ENCODE results near the gene DLG2.
"Not testable (repeated sequence)": the region's sequence is repeated elsewhere in the genome, so short reads cannot be mapped to it uniquely, and the experiment has no call there.

DLG2 gene

DNA sequence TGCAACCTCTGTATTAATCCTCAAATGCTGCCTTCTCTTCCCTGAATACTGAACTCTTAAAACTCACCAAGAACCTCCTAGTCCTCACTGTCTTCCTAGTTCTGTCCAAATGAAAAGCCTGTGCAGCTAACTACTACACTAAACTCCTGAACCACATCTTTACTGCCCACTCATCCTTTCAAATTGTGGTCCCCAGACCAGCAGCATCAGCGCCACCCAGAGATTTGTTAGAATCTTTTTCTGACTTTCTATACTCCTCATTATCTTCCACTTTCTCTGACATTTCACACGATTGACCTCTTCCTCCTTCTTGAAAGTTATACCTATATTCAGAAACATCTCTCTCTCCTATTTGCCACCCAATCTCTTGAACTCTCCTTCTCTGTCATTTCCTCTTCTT lies 461.3 kb downstream of the DLG2 start:
- DNase-seq (ENCODE audit: extremely low spot score, insufficient read length, low read depth) (no peak), FAIRE-seq (no peak)

DNA sequence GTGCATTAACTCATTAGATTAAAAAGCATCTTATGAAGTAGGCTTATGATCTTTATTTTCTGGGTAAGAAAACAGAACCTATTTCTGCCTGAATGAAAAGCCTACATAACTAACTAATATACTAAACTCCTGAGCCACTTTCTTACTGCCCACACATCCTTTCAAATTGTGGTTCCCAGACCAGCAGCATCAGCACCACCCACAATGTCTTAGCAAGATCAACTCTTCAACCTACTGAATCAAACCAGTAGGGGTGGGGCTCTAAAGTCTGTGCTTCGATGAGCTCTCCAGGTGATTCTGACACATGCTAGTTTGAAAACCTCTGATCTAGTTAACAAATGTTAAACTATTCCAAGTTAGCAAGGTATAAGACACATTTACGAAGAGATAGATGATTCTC lies 462.4 kb downstream of the DLG2 start:
- DNase-seq (ENCODE audit: extremely low spot score, insufficient read length, low read depth): no peak
- FAIRE-seq: no peak

DNA sequence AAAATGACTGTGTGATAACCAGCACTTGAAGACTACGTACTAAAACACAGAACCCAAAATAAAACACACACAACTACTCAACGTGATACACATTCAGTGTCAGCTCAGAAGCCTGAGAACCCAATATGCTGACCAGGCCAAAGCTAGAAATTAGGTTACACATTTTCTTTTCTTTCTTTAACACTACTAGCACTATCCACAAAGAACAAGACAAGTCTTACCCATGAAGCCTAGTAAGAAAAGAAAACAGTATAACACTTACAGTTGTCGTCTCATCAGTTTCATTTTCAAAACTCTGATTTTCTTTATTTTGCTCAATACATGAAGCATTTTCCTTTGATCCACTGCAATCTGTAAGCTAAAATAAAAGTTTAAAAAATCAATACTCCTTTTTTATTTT lies 472.9 kb downstream of the DLG2 start:
- no peak for DNase-seq (ENCODE audit: extremely low spot score, insufficient read length, low read depth)
- FAIRE-seq: no peak

DNA sequence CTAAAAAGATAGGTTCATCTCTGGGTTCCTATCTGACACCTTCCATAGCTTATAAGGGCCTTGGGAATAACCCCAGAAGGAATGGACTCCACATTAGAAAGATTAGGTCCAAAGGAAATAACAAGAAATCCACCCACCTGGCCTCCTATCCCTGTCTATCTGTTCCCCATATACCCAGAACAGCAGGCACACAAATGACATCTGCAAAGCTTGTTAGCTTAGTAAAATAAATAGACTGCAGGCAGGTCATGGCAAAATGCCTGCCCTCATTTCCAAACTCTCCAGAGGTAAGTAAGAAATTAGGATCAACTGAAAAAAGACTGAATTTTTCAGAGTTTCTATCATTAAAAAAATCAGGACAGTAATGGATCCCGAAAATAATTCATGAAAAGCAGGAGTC lies 489.5 kb downstream of the DLG2 start:
- FAIRE-seq (no peak), DNase-seq (ENCODE audit: extremely low spot score, insufficient read length, low read depth) (no peak)

DNA sequence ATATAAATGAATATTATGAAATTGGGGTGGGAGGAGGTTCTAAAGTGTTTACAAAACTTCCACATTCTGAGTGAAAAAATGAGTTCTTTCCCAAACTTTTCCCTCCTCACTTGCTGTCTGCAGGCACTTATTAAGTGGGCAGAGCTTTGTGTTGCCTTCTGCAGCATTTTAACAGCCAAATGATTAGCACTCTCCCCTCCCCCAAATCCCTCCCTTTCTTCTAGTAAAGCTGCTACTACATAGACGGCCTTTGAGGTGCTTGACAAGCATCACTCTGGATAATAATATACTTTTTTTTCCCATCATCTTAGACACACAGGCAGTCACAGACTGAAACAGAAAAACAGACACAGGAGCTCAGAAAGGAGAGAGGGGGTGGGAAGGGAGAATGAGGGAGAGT lies 493.5 kb downstream of the DLG2 start:
- DNase-seq (ENCODE audit: extremely low spot score, insufficient read length, low read depth): no peak
- no peak for FAIRE-seq

DNA sequence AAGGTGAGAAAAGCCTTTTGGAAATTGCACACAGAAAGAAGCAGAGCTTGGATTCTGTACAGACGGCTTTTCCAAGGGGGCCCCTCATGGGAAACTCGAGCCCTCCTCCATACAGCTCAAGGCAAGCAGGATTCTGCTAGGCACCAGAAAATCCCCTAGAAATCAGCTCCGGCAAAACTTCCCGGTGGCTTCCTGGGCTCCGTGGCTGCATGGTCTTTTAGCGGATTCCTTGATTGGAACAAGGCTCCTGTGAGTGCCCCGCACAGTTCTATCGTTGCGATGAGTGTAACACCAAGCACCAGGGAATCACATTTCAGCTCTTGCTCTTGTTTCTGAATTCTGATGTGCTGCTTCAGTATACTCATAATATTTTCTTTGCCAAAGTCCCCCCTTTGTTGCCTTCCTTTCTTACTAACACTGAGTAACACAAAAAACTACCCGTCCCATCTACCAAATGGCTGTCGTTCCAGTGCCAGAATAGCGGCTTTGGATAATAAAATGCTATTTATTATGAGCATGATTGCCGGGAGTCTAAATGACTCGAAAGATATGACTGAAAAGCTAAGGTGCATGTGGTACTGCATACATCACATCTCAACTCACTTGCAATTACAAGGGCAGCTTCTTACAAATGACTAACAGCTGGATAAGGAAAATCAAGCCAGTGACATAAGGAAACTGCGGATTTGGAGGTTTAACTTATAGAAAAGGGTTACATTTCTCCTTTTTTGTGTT lies 494.1 kb downstream of the DLG2 start:
- no peak for FAIRE-seq

DNA sequence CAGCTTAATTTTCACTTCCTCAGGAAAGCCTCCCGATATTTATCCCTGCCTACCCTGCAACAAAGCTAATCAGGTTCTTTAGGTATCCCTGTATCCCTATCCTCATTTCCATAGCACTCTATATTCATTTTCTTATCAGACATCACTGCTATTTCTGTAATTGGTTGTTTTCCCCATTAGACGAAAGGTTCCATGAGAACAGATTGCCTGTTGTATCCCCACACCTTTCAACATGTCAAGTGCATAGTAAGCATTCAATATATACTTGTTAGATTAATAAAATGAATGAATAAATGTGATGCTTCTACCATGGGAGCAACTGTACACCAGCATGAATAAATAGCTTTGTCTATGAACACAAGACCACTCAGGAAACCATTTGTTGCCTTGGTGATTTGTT lies 499.8 kb downstream of the DLG2 start:
- FAIRE-seq (no peak), DNase-seq (ENCODE audit: extremely low spot score, insufficient read length, low read depth) (no peak)

More for the DNA sequence above, 494.1 kb downstream of the DLG2 start:
- DNase-seq (ENCODE audit: extremely low spot score, insufficient read length, low read depth): no peak

DNA sequence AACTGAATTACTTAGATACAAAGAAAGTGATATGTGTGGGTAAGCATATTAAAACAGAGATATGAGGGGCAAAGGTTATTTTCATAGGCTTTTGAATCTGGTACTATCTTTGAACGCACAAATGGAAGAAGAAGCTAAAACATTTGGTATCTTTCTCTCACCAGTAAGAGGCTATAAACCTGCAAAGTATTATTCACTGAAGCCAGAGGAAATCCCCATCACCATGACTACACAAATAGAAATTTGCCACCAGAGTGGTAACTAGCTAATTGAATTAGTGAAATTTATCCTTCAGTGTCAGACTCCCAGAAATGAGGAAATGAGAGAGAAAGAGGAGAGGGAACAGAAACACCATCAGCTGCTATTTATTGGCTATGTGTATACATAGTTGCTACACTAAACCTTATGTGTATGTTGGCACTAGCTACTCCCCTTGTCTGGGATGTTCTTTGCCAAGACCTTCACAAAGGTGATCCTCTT lies 503.4 kb downstream of the DLG2 start:
- no peak for DNase-seq (ENCODE audit: extremely low spot score, insufficient read length, low read depth)
- peak; percentile 9 for FAIRE-seq

DNA sequence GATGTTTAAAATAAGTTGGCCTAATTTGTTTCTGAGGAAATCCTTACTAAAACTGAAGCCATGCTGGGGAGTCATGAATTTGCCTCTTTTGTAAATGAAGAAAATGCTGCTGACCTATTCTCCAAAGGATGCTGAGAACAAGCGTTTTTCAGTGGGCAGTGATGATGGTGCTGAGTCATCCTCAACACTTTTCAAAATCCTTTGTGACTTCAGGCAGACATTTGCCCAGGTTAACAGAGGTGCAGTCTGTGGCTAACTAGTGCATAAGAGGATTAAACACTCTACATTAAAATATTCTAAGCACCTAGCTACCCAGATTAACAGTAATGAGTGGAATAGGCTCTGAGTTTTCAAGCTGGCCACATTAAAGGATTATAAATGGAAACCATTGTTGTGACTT lies 509.0 kb downstream of the DLG2 start:
- FAIRE-seq (no peak), DNase-seq (ENCODE audit: extremely low spot score, insufficient read length, low read depth) (no peak)

DNA sequence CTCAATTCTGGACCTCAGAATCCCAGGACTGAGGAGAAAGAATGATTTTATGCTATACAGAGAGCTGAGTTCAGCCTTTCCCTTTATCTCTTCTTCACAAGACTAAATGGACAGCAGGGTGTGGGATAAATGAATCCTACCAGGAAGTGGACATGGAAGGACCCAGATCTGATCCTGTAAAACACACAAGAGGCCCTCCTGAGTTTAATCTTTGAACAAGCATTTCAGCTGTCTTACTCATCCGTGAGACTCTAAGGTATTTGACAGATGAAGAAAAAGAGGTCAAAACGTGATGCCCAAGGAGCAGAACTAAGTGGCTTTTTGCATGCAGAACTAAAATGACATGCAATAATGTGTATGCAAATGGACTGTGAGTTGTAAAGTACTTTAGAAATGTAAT lies 511.3 kb downstream of the DLG2 start:
- DNase-seq (ENCODE audit: extremely low spot score, insufficient read length, low read depth) (no peak), FAIRE-seq (no peak)

DNA sequence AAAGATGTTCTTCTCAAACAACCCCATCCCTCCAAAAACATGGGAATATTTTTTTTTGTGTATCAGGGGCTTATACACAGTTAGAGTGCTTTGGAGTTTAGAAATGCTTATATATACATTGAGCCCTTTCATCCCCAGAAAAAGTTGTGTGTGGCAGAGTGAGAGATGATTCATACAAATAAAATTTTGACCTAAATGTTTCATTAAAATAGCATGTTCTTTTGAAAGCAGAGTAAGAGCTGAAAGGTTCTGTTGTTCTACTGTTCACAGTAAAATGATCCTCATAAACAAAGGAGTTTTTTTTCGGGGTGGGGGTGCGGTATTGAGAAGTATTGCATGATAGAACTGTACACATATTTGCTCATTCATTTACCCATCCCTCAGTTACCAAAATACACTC lies 512.4 kb downstream of the DLG2 start:
- FAIRE-seq (no peak), DNase-seq (ENCODE audit: extremely low spot score, insufficient read length, low read depth) (no peak)

DNA sequence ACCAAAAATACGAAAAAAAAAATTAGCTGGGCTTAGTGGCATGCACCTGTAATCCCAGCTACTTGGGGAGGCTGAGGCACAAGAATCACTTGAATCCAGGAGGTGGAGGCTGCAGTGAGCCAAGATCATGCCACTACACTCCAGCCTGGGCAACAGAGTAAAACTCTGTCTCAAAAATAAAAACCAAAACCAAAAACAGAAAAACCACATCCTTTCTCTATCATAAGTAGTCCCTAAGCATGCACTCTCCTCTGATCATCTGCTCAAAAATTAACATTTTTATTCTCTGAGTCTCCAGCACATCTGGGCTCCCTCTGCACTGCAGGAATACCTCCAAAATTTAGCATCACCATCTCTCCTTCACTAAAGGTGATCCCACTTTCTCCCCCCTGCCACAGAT lies 516.9 kb downstream of the DLG2 start:
- FAIRE-seq: peak; percentile 84
- not testable (repeated sequence) for DNase-seq (ENCODE audit: extremely low spot score, insufficient read length, low read depth)

DNA sequence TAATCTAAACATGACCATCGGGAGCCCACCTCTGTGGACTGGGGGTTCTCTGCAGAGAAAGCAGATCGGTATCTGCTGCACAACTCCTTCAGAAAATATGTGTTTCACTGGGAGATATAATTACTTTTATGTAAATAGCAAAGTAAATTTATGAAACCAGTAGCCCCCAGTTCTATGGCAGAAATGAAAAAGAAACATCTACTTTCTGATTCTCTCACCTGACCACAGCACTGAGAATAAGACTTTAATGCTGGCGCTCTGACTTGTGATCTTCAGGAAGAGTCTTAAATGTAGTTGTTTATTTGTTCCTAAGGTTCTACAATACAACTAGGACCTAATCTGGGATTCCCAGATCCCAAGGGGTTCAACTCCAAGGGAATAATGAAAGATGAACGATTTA lies 518.0 kb downstream of the DLG2 start:
- DNase-seq (ENCODE audit: extremely low spot score, insufficient read length, low read depth): no peak
- FAIRE-seq: peak; percentile 29

DNA sequence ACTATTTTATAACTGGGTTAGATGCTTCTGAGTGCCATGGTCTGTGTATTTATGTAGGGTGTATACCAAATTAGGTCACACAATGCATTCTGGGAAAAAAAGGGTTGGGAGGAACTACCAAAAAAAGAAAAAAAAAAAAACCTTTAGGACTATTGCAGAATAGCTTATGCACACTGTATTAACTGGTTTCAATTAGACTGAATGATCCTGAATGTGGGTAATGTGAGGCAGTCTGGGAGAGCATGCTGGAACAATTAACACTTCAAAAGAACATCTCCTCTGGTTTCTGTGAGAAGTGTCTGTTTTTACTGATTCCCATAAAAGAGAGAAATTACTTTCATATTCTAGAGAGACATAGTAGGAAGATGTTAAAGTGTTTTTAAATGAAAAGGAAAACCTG lies 521.3 kb downstream of the DLG2 start:
- DNase-seq (ENCODE audit: extremely low spot score, insufficient read length, low read depth): no peak
- FAIRE-seq: no peak

DNA sequence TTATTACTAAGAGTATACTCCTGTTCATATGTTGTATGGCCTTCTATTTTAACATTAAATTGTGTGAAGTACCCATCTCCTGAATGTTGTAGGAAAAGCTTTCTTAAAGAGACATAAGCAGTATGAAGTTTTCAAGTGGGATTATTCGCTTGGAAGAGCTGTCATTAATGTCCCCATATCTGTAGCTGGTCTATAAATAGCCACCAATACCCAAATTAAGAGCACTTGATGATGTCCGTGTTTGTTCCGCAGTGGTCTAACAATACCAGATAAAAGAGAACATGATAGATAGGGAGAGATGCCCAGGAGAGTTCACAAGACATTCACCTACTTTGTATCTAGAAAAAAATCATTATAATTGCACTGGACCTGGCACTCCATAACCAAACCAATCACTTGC lies 527.6 kb downstream of the DLG2 start:
- no peak for FAIRE-seq
- DNase-seq (ENCODE audit: extremely low spot score, insufficient read length, low read depth): no peak

DNA sequence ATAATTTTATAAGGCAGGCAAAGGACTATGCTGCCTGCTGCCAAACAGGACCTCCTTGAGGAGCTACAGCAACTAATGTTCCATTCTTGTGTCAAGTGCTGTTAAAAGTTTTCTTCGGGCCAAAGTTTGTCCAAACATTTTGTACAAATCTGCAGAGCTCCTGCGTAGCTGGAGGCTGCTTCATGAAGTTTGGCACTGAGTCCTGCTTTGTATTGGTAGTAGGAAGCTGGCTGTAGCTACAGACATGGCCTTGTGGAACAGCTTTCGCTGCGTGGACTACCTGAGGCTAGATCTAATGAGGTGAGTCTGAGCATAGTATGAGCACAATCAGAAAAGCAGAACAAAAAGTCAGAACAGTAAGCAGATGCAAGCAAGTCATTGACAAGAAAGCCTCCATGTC lies 528.1 kb downstream of the DLG2 start:
- no peak for FAIRE-seq
- no peak for DNase-seq (ENCODE audit: extremely low spot score, insufficient read length, low read depth)

DNA sequence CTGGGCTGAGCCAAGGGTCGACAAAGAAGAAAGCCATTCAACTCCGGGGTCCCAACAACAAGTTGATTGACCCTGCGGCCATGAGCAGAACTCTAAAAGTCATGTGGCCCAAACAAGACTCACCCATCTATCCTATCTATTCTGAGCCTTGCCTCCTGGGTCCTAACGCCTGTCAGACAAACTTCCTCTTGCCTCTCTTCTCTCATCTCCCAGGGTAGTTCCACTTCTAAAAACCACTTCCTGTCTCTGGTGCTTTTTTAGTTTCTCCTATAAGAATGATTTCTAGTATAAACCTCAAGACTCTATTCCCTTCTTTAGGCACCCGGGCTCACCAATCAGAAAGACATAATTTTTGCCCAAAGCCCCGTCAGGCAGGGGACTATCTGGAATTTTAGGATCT lies 530.2 kb downstream of the DLG2 start:
- DNase-seq (ENCODE audit: extremely low spot score, insufficient read length, low read depth): no peak
- FAIRE-seq: peak; percentile 63

DNA sequence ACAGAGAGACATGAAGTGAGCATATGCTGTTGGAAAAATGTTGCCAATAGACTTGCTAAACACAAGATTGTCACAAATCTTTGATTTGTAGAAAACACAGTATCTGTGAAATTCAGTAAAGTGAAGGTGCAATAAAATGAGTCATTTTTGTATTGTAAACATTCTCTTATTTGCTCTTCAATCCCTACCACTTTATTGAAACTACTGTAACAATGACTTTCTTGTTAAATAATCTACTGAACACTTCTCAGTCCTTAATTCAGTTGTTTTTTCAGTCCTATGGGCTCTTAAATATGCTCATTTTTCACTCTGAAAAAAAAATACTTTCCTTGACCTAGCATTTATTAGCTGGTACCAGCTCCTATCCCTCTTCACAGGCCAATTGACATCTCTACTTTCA lies 531.9 kb downstream of the DLG2 start:
- DNase-seq (ENCODE audit: extremely low spot score, insufficient read length, low read depth) (no peak), FAIRE-seq (no peak)

DNA sequence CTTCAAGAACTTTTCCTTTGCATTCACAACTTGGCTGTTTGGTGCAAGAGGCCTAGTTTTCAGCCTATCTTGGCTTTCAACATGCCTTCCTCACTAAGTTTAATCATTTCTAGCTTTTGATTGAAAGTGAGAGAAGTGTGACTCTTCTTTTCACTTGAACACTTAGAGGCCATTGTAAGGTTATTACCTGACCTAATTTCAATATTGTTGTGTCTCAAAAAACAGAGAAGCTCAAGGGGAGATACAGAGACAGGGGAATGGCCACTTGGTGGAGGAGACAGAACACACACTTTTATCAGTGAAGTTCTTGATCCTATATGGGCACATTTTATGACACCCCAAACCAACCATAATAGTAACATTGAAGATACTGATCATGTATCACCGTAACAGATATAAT lies 532.3 kb downstream of the DLG2 start:
- FAIRE-seq (no peak), DNase-seq (ENCODE audit: extremely low spot score, insufficient read length, low read depth) (no peak)

DNA sequence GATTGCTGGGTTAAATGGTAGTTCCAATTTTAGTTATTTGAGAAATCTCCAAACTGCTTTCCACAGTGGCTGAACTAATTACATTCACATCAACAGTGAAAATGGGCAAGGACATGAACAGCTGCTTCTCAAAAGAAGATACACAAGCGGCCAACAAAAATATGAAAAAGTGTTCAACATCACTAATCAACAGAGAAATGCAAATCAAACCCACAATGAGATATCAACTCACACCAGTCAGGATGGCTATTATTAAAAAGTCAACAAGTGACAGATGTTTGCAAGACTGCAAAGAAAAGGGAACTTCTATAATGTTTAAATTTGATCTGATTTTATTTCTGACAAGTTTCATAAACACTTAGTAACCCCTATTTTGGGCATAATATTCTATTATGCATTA lies 537.5 kb downstream of the DLG2 start:
- FAIRE-seq: no peak

DNA sequence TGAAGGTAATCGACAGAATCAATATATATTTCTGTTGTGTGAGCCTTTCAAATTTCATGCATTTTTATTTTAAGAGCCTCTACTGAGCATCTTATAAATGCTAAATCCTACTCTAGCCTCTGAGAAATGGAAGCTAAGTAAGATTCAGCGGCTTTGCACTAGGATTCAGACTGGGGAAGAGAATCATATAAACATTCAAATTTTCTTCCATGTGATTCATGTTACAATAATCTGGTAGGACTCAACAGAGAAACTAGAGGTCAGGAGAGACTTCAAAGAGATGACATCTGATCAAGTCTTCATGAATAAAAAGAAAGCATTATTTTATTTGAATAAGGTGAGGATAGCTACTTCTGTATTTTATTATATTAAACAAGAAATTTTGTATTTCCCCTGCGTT lies 538.9 kb downstream of the DLG2 start:
- DNase-seq (ENCODE audit: extremely low spot score, insufficient read length, low read depth) (no peak), FAIRE-seq (no peak)

More for the DNA sequence above, 537.5 kb downstream of the DLG2 start:
- DNase-seq (ENCODE audit: extremely low spot score, insufficient read length, low read depth): no peak

DNA sequence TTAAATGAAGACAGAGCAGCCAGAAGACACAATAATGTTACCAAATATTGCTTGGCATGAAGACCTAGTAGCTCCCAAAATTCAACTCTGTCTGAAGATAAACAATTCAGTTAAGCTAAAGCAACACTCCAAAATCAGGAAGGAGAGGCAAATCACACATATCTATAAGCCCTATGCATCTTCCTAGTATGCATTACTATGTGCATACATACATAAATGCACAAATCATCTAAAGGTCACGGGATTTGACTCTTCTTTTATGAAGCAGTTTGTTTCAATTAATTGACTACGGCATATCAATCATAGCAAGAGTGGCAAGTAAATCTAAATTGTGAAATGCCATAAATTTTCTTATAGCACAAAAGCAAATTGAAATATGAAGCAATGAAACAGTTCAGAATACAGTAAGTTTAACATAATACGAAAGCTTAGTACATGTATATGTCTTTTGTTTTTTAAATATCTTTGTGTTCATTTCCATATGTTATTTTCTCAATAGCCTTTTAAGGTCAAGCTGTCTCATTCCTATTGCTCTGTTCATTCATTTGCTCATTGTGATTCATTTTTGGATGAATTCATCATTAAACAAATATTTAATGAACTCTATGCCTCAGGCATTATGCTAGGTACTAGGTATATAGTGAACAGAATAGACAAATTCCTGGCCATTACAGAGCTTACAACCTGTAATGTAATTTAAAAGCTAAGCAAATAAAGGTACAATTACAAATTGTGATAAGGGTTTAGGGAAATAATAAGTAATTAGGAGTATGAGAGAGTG lies 540.5 kb downstream of the DLG2 start:
- FAIRE-seq (no peak), DNase-seq (ENCODE audit: extremely low spot score, insufficient read length, low read depth) (no peak)

Data from GM18507 (cell line).